Activated CD4-positive, alpha-beta T cell treated with anti-CD3 and anti-CD28 coated beads for 48 hours (primary cell): ENCODE results near the gene ZGRF1.
"Not testable (repeated sequence)": the region's sequence is repeated elsewhere in the genome, so short reads cannot be mapped to it uniquely, and the experiment has no call there.

Experiments used
- DNase-seq: peaks from one replicate; pipeline ENCODE4 v3.0.0-alpha.2; 2020

Gene ZGRF1

GRCh38 chr4:112644595-112645535 lies 8.2 kb upstream of the ZGRF1 start:
- not testable (repeated sequence) for DNase-seq

- no peak for DNase-seq
Observed at GRCh38 chr4:112642526-112642925, 5.8 kb upstream of the ZGRF1 start.

- no peak for DNase-seq
Observed at GRCh38 chr4:112637552-112637866, 800 bp upstream of the ZGRF1 start.

GRCh38 chr4:112633477-112634235 lies 3.1 kb downstream of the ZGRF1 start:
- DNase-seq, result no peak

GRCh38 chr4:112626228-112626627 lies 10.5 kb downstream of the ZGRF1 start:
- DNase-seq, result no peak

- DNase-seq, result no peak
Observed at GRCh38 chr4:112616984-112617383, 19.7 kb downstream of the ZGRF1 start.

GRCh38 chr4:112612814-112613213 lies 23.9 kb downstream of the ZGRF1 start:
- DNase-seq, result not testable (repeated sequence)

GRCh38 chr4:112604589-112604988 lies 32.1 kb downstream of the ZGRF1 start:
- DNase-seq, result peak; percentile 16

GRCh38 chr4:112594993-112595392 lies 41.7 kb downstream of the ZGRF1 start:
- no peak for DNase-seq

GRCh38 chr4:112593438-112594133 lies 43.1 kb downstream of the ZGRF1 start:
- no peak for DNase-seq

GRCh38 chr4:112592717-112593116 lies 44.0 kb downstream of the ZGRF1 start:
- no peak for DNase-seq

GRCh38 chr4:112591593-112591992 lies 45.1 kb downstream of the ZGRF1 start:
- DNase-seq, result no peak

- DNase-seq, result no peak
Observed at GRCh38 chr4:112589206-112589605, 47.5 kb downstream of the ZGRF1 start.

GRCh38 chr4:112585977-112586736 lies 50.6 kb downstream of the ZGRF1 start:
- no peak for DNase-seq

- DNase-seq, result no peak
Observed at GRCh38 chr4:112567536-112567935, 69.2 kb downstream of the ZGRF1 start.

- no peak for DNase-seq
Observed at GRCh38 chr4:112564706-112565270, 71.9 kb downstream of the ZGRF1 start.

GRCh38 chr4:112563431-112564200 lies 73.1 kb downstream of the ZGRF1 start:
- no peak for DNase-seq

GRCh38 chr4:112562254-112562879 lies 74.3 kb downstream of the ZGRF1 start:
- DNase-seq, result no peak

- DNase-seq, result no peak
Observed at GRCh38 chr4:112560084-112560483, 76.6 kb downstream of the ZGRF1 start.

- no peak for DNase-seq
Observed at GRCh38 chr4:112559053-112559452, 77.7 kb downstream of the ZGRF1 start.
